Measurements from ENCODE around the gene DNMT3A. TPM values are rescaled to one million over a fixed set of nuclear protein-coding genes. Genes with fewer than 3 reads are reported as not detected.

The DNMT3A gene
- total RNA-seq, 1 donor from 2014 or later = 80.2 TPM

DNA sequence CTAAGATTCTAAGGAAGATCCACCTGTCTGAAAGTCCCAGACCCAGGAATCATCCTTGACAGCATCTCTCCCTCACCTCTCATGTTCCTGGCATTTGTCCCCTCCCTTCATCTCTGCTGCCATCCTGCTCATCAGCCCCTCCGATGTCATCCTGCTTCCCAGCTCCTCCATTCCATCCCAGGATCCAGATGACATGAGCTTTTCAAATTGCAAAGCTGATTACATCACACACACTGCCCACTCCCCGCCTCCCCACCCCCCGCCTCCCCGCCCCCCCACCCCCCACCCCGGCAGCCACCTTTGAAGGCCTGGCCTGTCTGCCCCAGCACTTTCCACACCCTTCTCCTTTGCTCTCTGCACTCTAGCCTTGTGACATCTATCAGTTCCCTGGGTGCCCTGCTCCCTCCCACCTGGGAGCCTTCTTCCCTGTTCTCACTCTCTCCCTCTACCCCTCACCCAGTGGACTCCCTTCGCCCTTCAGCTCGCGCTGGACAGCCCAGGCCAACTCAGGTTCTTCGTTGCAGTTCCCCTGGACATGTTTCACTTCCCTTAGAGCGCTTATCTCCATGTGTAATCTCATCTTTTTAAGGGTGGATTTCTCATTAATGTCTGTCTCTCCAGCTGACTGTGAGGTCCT is 61.6 kb downstream of the DNMT3A start:
- Mint-ChIP-seq H3K4me3 (ENCODE audit: unreplicated experiment) (no peak overlapping the region), H3K9me3 (ENCODE audit: unreplicated experiment) (no peaks in the 10 kb centered on the region), H3K36me3 (ENCODE audit: unreplicated experiment) (peaks cover 14% of the 10 kb centered on the region), H3K27me3 (ENCODE audit: unreplicated experiment) (no peaks in the 10 kb centered on the region), H3K4me1 (ENCODE audit: unreplicated experiment) (peaks cover 2% of the 10 kb centered on the region), H3K27ac (ENCODE audit: unreplicated experiment) (no peak overlapping the region)
- TF ChIP-seq, protein P1, sequence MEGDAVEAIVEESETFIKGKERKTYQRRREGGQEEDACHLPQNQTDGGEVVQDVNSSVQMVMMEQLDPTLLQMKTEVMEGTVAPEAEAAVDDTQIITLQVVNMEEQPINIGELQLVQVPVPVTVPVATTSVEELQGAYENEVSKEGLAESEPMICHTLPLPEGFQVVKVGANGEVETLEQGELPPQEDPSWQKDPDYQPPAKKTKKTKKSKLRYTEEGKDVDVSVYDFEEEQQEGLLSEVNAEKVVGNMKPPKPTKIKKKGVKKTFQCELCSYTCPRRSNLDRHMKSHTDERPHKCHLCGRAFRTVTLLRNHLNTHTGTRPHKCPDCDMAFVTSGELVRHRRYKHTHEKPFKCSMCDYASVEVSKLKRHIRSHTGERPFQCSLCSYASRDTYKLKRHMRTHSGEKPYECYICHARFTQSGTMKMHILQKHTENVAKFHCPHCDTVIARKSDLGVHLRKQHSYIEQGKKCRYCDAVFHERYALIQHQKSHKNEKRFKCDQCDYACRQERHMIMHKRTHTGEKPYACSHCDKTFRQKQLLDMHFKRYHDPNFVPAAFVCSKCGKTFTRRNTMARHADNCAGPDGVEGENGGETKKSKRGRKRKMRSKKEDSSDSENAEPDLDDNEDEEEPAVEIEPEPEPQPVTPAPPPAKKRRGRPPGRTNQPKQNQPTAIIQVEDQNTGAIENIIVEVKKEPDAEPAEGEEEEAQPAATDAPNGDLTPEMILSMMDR (IDR thresholded peaks at IDR 0.05) = no peak
- DNase-seq (ENCODE audit: extremely low spot score, unreplicated experiment) = no peak

DNA sequence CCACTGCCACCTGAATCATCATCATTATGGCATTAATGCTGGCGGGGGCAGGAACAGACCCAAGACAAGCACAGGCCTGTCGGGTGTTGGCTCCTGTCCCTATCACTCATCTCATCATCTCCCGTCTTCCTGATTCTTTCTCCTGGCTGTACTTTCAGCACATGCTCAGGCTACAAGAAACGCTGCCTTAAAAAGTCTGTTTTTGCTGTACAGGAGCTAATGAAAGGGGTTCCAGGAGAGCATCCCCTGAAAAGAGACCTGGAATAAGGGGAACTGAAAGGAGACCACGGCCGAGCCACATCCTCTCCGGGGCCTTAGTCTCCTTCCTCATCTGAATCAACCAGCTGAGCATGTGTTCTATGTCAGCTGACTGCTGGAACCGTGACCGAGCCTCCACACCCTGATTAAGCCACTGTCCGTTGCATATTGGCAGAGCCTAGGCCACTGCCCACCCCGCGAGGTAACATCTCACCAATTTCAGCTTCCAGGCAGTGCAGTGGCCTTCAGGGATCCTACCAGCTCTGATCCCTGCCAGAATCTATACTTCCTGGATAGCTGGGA is 62.6 kb downstream of the DNMT3A start:
- Mint-ChIP-seq H3K27ac (ENCODE audit: unreplicated experiment) (no peak overlapping the region), H3K4me1 (ENCODE audit: unreplicated experiment) (peaks cover 2% of the 10 kb centered on the region)

DNA sequence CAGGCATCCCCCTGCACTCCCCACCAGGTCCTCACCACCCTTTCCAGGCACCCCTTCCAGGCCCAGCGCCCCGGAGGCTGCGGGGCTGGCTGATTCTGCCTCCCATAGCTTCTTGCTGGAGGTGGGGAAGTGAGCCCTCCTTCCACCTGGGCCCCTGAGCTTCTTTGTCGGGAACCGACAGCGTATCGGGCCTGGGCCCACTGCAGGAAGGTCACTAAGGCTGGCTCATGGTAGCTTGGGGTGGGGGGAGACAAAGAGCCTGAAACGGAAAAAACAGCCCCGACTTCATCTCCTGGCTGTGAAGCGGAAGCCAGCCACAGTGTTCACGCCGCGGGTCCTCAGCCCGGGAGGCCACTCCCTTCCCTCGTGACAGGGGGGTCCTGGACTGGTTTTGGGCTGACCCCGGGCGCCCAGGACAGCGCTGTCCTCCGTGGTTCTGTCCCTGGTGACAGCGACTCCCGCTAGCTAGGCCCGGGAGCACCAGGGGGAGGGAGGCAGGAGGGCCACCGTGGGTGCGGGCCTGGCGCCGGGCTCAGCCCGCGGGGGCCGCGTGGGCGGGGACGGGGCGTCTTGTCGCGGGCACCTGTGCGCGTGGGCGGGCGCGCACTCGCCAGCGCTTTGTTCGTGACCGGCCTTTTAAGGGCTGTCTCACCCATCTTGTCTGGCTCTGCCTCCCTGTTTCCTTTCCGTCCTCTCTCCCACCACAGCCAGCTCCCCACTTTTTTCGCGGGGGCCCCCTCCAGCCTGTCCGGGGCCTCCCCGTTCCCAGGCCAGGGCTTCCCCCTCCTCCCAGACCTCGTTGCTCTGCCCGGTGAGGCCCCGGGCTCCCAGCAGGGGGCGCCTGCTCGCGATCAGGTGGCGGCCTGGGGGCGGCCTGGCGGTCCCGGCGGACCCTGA is 64.9 kb downstream of the DNMT3A start:
- H3K4me3 Mint-ChIP-seq (ENCODE audit: unreplicated experiment) = no peak overlapping the region
- no peak for DNase-seq (ENCODE audit: extremely low spot score, unreplicated experiment)
- TF ChIP-seq, protein P1 (IDR thresholded peaks at IDR 0.05) = peak; percentile 40
- no peak overlapping the region for H3K27ac Mint-ChIP-seq (ENCODE audit: unreplicated experiment)
- peaks cover 2% of the 10 kb centered on the region for H3K4me1 Mint-ChIP-seq (ENCODE audit: unreplicated experiment)
- H3K9me3 Mint-ChIP-seq (ENCODE audit: unreplicated experiment) = no peaks in the 10 kb centered on the region
- H3K36me3 Mint-ChIP-seq (ENCODE audit: unreplicated experiment) = peaks cover 29% of the 10 kb centered on the region
- no peaks in the 10 kb centered on the region for H3K27me3 Mint-ChIP-seq (ENCODE audit: unreplicated experiment)

More for the DNA sequence above, 62.6 kb downstream of the DNMT3A start:
- Mint-ChIP-seq H3K27me3 (ENCODE audit: unreplicated experiment) (no peaks in the 10 kb centered on the region), H3K4me3 (ENCODE audit: unreplicated experiment) (no peak overlapping the region), H3K36me3 (ENCODE audit: unreplicated experiment) (peaks cover 17% of the 10 kb centered on the region), H3K9me3 (ENCODE audit: unreplicated experiment) (no peaks in the 10 kb centered on the region)
- TF ChIP-seq, protein P1 (IDR thresholded peaks at IDR 0.05) = no peak
- no peak for DNase-seq (ENCODE audit: extremely low spot score, unreplicated experiment)

DNA sequence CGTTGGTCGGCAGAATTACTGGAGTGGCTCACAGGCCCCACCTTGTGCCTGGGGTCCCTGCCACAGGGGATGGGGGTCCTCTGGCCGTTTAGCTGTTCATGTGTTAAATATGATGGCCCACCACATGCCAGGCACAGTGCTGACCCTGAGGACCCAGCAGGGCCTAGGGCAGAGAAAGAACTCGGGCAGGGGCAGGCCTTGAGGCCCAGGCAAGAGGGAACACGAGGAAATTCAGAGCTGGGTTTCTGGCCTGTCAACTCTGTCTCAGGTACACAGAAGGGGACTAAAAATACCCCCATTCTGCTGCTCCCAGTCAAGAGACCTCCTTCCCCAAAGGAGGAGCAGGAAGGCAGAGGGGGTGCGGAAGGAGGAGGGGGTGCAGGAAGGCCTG is 66.2 kb downstream of the DNMT3A start:
- H3K27ac Mint-ChIP-seq (ENCODE audit: unreplicated experiment) = no peak overlapping the region
- no peaks in the 10 kb centered on the region for H3K27me3 Mint-ChIP-seq (ENCODE audit: unreplicated experiment)
- no peak for DNase-seq (ENCODE audit: extremely low spot score, unreplicated experiment)
- H3K36me3 Mint-ChIP-seq (ENCODE audit: unreplicated experiment) = peaks cover 25% of the 10 kb centered on the region
- TF ChIP-seq, protein P1 (IDR thresholded peaks at IDR 0.05) = no peak
- no peaks in the 10 kb centered on the region for H3K9me3 Mint-ChIP-seq (ENCODE audit: unreplicated experiment)
- peaks cover 2% of the 10 kb centered on the region for H3K4me1 Mint-ChIP-seq (ENCODE audit: unreplicated experiment)
- no peak overlapping the region for H3K4me3 Mint-ChIP-seq (ENCODE audit: unreplicated experiment)

Data from osteocyte (in vitro differentiated cells).